HEK293T (cell line): ENCODE data around the gene DACH1.

Source experiments
- ARNT ChIP-seq: fragments of 450-650 bp; IDR thresholded peaks from 2 replicates; pipeline ENCODE4 v1.6.1; 2017; ENCODE audit warnings: mild to moderate bottlenecking
- BHLHE40 ChIP-seq: fragments of 450-650 bp; IDR thresholded peaks from 2 replicates; pipeline ENCODE4 v1.6.1; 2016; ENCODE audit warnings: mild to moderate bottlenecking, moderate library complexity, borderline replicate concordance
- CTBP1 ChIP-seq: fragments of 450-650 bp; IDR thresholded peaks from 2 replicates; pipeline ENCODE4 v1.6.1; 2016; ENCODE audit warnings: borderline replicate concordance
- ELF4 ChIP-seq: fragments of 450-650 bp; IDR thresholded peaks from 2 replicates; pipeline ENCODE4 v1.6.1; 2017; ENCODE audit warnings: antibody characterized with exemption
- FOXA1 ChIP-seq: fragments of 450-650 bp; IDR thresholded peaks from 2 replicates; pipeline ENCODE4 v1.6.1; 2016; ENCODE audit warnings: mild to moderate bottlenecking
- FOXM1 ChIP-seq: fragments of 450-650 bp; IDR thresholded peaks from 2 replicates; pipeline ENCODE4 v1.6.1; 2017; ENCODE audit warnings: mild to moderate bottlenecking, borderline replicate concordance
- HDGF ChIP-seq: fragments of 450-650 bp; IDR thresholded peaks from 2 replicates; pipeline ENCODE4 v1.6.1; 2017; ENCODE audit warnings: antibody characterized with exemption, borderline replicate concordance
- L3MBTL2 ChIP-seq: fragments of 450-650 bp; conservative IDR thresholded peaks from 2 replicates; pipeline ENCODE4 v1.6.1; 2016; ENCODE audit warnings: mild to moderate bottlenecking
- NFRKB ChIP-seq: fragments of 450-650 bp; IDR thresholded peaks from 2 replicates; pipeline ENCODE4 v1.6.1; 2016; ENCODE audit warnings: mild to moderate bottlenecking, moderate library complexity
- PKNOX1 ChIP-seq: fragments of 450-650 bp; IDR thresholded peaks from 2 replicates; pipeline ENCODE4 v1.6.1; 2016
- SP1 ChIP-seq: fragments of 450-650 bp; IDR thresholded peaks from 2 replicates; pipeline ENCODE4 v1.6.1; 2017
- SUZ12 ChIP-seq: fragments of 450-650 bp; IDR thresholded peaks from 2 replicates; pipeline ENCODE4 v1.6.1; 2016; ENCODE audit warnings: mild to moderate bottlenecking
- TARDBP ChIP-seq: fragments of 450-650 bp; IDR thresholded peaks from 2 replicates; pipeline ENCODE4 v1.6.1; 2016
- ZNF384 ChIP-seq: fragments of 450-650 bp; IDR thresholded peaks from 2 replicates; pipeline ENCODE4 v1.6.1; 2016

GRCh38 chr13:71866335-71867130, 471 bp downstream of the DACH1 start:
- TF ChIP-seq SP1 (no peak), FOXM1 (peak; percentile 62; the same call in 1 of the 2 replicates), ARNT (peak; percentile 51; the same call in 1 of the 2 replicates), L3MBTL2 (no peak), NFRKB (no peak), TARDBP (no peak), CTBP1 (no peak), SUZ12 (no peak), ELF4 (no peak), FOXA1 (no peak), PKNOX1 (no peak), ZNF384 (no peak), BHLHE40 (no peak), HDGF (no peak)
